ENCODE results near the gene FOXA3. TPM values are rescaled to one million over a fixed set of nuclear protein-coding genes. Genes with fewer than 3 reads are reported as not detected.

Gene FOXA3
- total RNA-seq (14.5 and 14.6 TPM in 2 replicates), polyA plus RNA-seq (16.7 and 18.6 TPM in 2 replicates)

DNA sequence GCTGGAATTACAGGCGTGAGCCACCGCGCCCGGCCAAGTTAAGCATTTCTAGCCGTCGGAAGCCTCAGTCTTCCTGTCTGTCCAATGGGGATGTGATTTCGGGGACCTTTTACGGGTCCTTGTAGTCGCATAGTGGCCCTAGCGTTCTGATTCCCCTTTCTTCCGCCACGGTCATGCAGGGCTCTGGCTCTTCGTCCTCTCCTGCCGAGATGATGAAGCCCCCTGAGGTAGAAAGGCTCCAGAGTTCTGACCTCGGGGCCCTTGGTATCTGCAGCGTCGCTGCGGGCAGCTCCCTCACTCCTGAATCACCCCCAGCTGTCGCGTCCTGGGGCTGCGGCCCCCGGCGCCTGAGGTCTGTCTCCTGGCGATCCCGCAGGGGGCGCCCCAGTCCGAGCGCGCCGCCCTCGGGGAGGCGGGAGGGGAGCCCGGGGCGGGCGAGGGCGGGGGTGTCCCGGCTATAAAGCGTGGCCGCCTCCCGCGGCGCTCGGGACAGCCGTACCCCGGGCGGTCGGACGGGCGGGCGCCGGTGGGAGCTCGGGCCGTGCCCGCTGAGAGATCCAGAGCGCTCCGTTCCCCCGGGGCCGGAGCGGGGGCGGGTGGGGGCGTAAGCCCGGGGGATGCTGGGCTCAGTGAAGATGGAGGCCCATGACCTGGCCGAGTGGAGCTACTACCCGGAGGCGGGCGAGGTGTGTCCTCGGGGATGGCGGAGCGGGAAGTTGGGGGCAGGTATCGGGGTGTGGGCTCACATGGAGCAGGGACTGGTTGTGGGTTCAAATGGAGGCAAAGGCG lies at the start of gene FOXA3:
Gene FOXA3, plus strand, starts transcription at position 487 of the 789 bp plus-strand sequence. Its CDS starts 131 bp downstream, at position 618.
- 10% methylated on average over 22 of the region's 71 CpGs for WGBS (ENCODE audit: low lambda C conversion rate, missing lambda C conversion rate)
- Histone ChIP-seq H3K36me3 (replicated peaks; ENCODE audit: insufficient read depth, low read depth) (no peaks in the 10 kb centered on the region), H3K4me1 (ENCODE audit: insufficient read depth) (peaks cover 6% of the 10 kb centered on the region), H3K9me2 (replicated peaks; ENCODE audit: insufficient read depth) (no peaks in the 10 kb centered on the region), H3K9me3 (ENCODE audit: low read depth) (no peaks in the 10 kb centered on the region), H3K79me2 (peaks cover 74% of the 10 kb centered on the region), H3K4me3 (peak within 1 kb of the TSS; percentile 55), H2AFZ (peak within 1 kb of the TSS; percentile 43), H3K4me2 (peak within 1 kb of the TSS; percentile 72), H3K27ac (peak within 1 kb of the TSS; percentile 69), H3K27me3 (peaks cover 13% of the 10 kb centered on the region), H4K20me1 (ENCODE audit: insufficient read depth, poor library complexity, severe bottlenecking) (no peaks in the 10 kb centered on the region)
- peak; percentile 89 for DNase-seq (ENCODE audit: low spot score)
- peak; percentile 53 for TF ChIP-seq EZH2phosphoT487 (IDR thresholded peaks at IDR 0.05; ENCODE audit: low read depth, severe bottlenecking, unreplicated experiment)
- peak; percentile 95 for TF ChIP-seq EZH2 (IDR thresholded peaks at IDR 0.05; ENCODE audit: borderline replicate concordance)
- TF ChIP-seq, protein P1, sequence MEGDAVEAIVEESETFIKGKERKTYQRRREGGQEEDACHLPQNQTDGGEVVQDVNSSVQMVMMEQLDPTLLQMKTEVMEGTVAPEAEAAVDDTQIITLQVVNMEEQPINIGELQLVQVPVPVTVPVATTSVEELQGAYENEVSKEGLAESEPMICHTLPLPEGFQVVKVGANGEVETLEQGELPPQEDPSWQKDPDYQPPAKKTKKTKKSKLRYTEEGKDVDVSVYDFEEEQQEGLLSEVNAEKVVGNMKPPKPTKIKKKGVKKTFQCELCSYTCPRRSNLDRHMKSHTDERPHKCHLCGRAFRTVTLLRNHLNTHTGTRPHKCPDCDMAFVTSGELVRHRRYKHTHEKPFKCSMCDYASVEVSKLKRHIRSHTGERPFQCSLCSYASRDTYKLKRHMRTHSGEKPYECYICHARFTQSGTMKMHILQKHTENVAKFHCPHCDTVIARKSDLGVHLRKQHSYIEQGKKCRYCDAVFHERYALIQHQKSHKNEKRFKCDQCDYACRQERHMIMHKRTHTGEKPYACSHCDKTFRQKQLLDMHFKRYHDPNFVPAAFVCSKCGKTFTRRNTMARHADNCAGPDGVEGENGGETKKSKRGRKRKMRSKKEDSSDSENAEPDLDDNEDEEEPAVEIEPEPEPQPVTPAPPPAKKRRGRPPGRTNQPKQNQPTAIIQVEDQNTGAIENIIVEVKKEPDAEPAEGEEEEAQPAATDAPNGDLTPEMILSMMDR (IDR thresholded peaks at IDR 0.05; ENCODE audit: poor library complexity): peak; percentile 68

DNA sequence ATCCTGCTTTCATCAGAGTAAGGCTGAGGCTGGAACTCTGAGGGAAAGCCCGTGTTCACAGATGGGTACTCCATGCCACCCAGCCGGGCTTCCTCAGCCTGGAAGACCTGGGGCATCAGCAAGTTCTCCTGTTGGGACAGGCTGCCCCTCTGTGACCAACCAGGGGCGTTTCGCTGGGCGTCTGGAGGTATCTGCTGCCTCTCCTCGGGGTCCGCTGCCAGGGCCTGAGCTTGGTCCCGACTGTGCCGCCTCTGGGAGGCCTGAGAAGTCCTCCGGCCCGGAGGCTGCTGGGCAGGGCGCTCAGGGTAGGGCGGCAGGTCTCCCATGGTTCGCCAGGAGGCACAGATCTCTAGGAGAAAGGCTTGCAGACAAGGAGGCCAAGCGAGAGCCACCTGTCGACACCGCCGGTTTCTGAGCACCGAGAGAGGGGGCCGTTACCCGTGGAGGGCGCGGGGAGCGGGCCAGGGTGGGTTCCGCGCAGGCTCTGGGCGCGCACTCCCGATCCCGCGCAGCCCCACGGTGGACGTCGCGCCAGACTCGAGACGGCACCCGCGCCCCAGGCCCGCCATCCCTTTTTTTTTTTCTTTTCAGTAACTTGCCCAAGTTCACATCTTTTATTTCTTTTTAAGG lies 49.2 kb upstream of the FOXA3 start, which contains the start of gene RSPH6A:
Gene RSPH6A, minus strand, starts transcription at position 458 of the 630 bp plus-strand sequence. Its CDS starts 132 bp downstream, at position 326.
- Histone ChIP-seq H2AFZ (peak within 1 kb of the TSS; percentile 55), H3K36me3 (replicated peaks; ENCODE audit: insufficient read depth, low read depth) (no peaks in the 10 kb centered on the region), H3K9me3 (ENCODE audit: low read depth) (no peaks in the 10 kb centered on the region), H3K4me3 (peak within 1 kb of the TSS; percentile 4), H3K4me1 (ENCODE audit: insufficient read depth) (peaks cover 7% of the 10 kb centered on the region), H3K79me2 (no peaks in the 10 kb centered on the region), H3K4me2 (peak within 1 kb of the TSS; percentile 86), H3K27me3 (no peaks in the 10 kb centered on the region), H3K9me2 (replicated peaks; ENCODE audit: insufficient read depth) (no peaks in the 10 kb centered on the region), H4K20me1 (ENCODE audit: insufficient read depth, poor library complexity, severe bottlenecking) (no peaks in the 10 kb centered on the region), H3K27ac (peak within 1 kb of the TSS; percentile 27)
- no peak for TF ChIP-seq EZH2phosphoT487 (IDR thresholded peaks at IDR 0.05; ENCODE audit: low read depth, severe bottlenecking, unreplicated experiment)
- TF ChIP-seq, protein P1 (IDR thresholded peaks at IDR 0.05; ENCODE audit: poor library complexity): no peak
- no peak for TF ChIP-seq EZH2 (IDR thresholded peaks at IDR 0.05; ENCODE audit: borderline replicate concordance)
- WGBS (ENCODE audit: low lambda C conversion rate, missing lambda C conversion rate): 35% methylated on average over 25 of the region's 40 CpGs
- DNase-seq (ENCODE audit: low spot score): no peak

- H3K79me2 ChIP-seq: no peaks in the 10 kb centered on the region
- DNase-seq (ENCODE audit: low spot score): peak; percentile 63
- no peaks in the 10 kb centered on the region for H3K9me2 ChIP-seq (replicated peaks; ENCODE audit: insufficient read depth)
- H2AFZ ChIP-seq: peak overlapping the region; percentile 55
- no peaks in the 10 kb centered on the region for H3K27me3 ChIP-seq
- no peaks in the 10 kb centered on the region for H4K20me1 ChIP-seq (ENCODE audit: insufficient read depth, poor library complexity, severe bottlenecking)
- TF ChIP-seq, protein P1 (IDR thresholded peaks at IDR 0.05; ENCODE audit: poor library complexity): no peak
- TF ChIP-seq EZH2 (IDR thresholded peaks at IDR 0.05; ENCODE audit: borderline replicate concordance): no peak
- no peak for TF ChIP-seq EZH2phosphoT487 (IDR thresholded peaks at IDR 0.05; ENCODE audit: low read depth, severe bottlenecking, unreplicated experiment)
- no peaks in the 10 kb centered on the region for H3K9me3 ChIP-seq (ENCODE audit: low read depth)
- peaks cover 7% of the 10 kb centered on the region for H3K4me1 ChIP-seq (ENCODE audit: insufficient read depth)
- H3K36me3 ChIP-seq (replicated peaks; ENCODE audit: insufficient read depth, low read depth): no peaks in the 10 kb centered on the region
- peak overlapping the region; percentile 4 for H3K4me3 ChIP-seq
- 12% methylated on average over 28 of the region's 44 CpGs for whole genome bisulfite sequencing (ENCODE audit: low lambda C conversion rate, missing lambda C conversion rate)
- H3K4me2 ChIP-seq: peak overlapping the region; percentile 86
- H3K27ac ChIP-seq: peak overlapping the region; percentile 27
Observed at GRCh38 chr19:45815481-45816216, 48.5 kb upstream of the FOXA3 start.
